K562 (cell line): ENCODE data around the gene UBE2H. TPM values are rescaled to one million over a fixed set of nuclear protein-coding genes. Genes with fewer than 3 reads are reported as not detected.

ENCODE experiments used
- ATAC-seq: fragments of 200-7000 bp; cut with Tn5 transposase; 3 replicates; pipeline ENCODE4 v1.9.1; 2020; ENCODE audit warnings: moderate library complexity
- BruUV-seq: library from RNA; stranded (reverse); fragments of 400-500 nt; replicated peaks from 2 replicates; lab custom pipeline; 2021; lab: Mats Ljungman, UMichigan
- CTCF ChIA-PET: fragments of 300-600 bp; formaldehyde crosslinking; extraction: SDS; loops from one replicate; lab custom pipeline; 2021; ENCODE audit warnings: low intra/inter-chr PET ratio; lab: Yijun Ruan, JAX
- POLR2A ChIA-PET: fragments of 300-600, 350-650 bp; sonication (Branson Sonifier 250); formaldehyde crosslinking; extraction: SDS; loops from one replicate; lab custom pipeline; 2021; ENCODE audit warnings: antibody characterized with exemption, inconsistent platforms; lab: Yijun Ruan, JAX
- DNase-seq, 4 experiments: peaks; one replicate each; pipeline versions ENCODE4 v3.0.0 to v3.0.0-alpha.2; 2011 to 2018; ENCODE audit warnings: low spot score in 3 of 4, mixed read lengths in 3 of 4; ENCODE audit errors: extremely low read depth in 1 of 4
- FAIRE-seq: peaks from 2 replicates; lab custom pipeline; 2011; peaks lifted over from hg19 to GRCh38; lab: Jason Lieb, UNC
- H2AFZ ChIP-seq: 2 replicates; pipeline ENCODE4 v1.6.0; 2011; ENCODE audit warnings: low read depth, low read length, control low read depth, inconsistent platforms
- H3K27ac ChIP-seq: fragments of 200-600 bp; 3 replicates; pipeline ENCODE4 v1.8.0; 2011; ENCODE audit warnings: low read depth, mild to moderate bottlenecking, control low read depth, inconsistent platforms, low read length, moderate library complexity, mixed read lengths; ENCODE audit errors: extremely low read depth
- H3K27me3 ChIP-seq, 2 experiments: fragments of 300-600 bp in 1 of 2; 2 replicates in 1 of 2; 3 replicates in 1 of 2; pipeline versions ENCODE4 v1.6.0 to v1.8.0; 2011; ENCODE audit warnings: inconsistent platforms in 2 of 2, low read length in 2 of 2, mild to moderate bottlenecking in 1 of 2, mixed read lengths in 1 of 2, moderate library complexity in 1 of 2; ENCODE audit not compliant: control insufficient read depth in 2 of 2, insufficient read depth in 2 of 2
- H3K36me3 ChIP-seq: fragments of 300-600 bp; 3 replicates; pipeline ENCODE4 v1.8.0; 2011; ENCODE audit warnings: mild to moderate bottlenecking, low read length, inconsistent platforms; ENCODE audit not compliant: control insufficient read depth, insufficient read depth
- H3K4me1 ChIP-seq, 2 experiments: fragments of 200-600 bp in 1 of 2; replicated peaks in 1 of 2; 2 replicates in 1 of 2; 3 replicates in 1 of 2; pipeline versions ENCODE4 v1.5.1 to v1.8.0; 2011; ENCODE audit warnings: inconsistent platforms in 2 of 2, low read length in 2 of 2, mild to moderate bottlenecking in 1 of 2, mixed read lengths in 1 of 2, moderate library complexity in 1 of 2; ENCODE audit not compliant: control insufficient read depth in 2 of 2, insufficient read depth in 2 of 2
- H3K4me2 ChIP-seq: 2 replicates; pipeline ENCODE4 v1.6.1; 2011; ENCODE audit warnings: low read length, control low read depth, inconsistent platforms, mixed read lengths; ENCODE audit not compliant: insufficient read depth
- H3K4me3 ChIP-seq: fragments of 200-600 bp; sonication (generic), shearing (Covaris generic); 2 replicates; pipeline ENCODE4 v1.5.1; 2016; ENCODE audit warnings: control low read depth, inconsistent platforms
- H3K79me2 ChIP-seq: fragments of 200-600 bp; 3 replicates; pipeline ENCODE4 v1.8.0; 2011; ENCODE audit warnings: low read length, inconsistent platforms; ENCODE audit not compliant: control insufficient read depth, insufficient read depth
- H3K9ac ChIP-seq, 2 experiments: 2 replicates each; pipeline versions ENCODE4 v1.6.0 to v1.6.1; 2011; ENCODE audit warnings: low read depth in 2 of 2, low read length in 2 of 2, control low read depth in 1 of 2, inconsistent platforms in 1 of 2, mild to moderate bottlenecking in 1 of 2, mixed read lengths in 1 of 2; ENCODE audit not compliant: insufficient read depth in 1 of 2
- H3K9me1 ChIP-seq: one replicate; pipeline ENCODE4 v1.6.0; 2011; ENCODE audit warnings: inconsistent platforms, mild to moderate bottlenecking, low read length, moderate library complexity; ENCODE audit not compliant: control insufficient read depth, insufficient read depth
- H3K9me3 ChIP-seq: replicated peaks from 2 replicates; pipeline ENCODE4 v1.5.1; 2011; ENCODE audit warnings: low read depth, low read length, inconsistent platforms; ENCODE audit not compliant: control insufficient read depth, insufficient read depth
- H4K20me1 ChIP-seq: replicated peaks from 2 replicates; pipeline ENCODE4 v1.6.1; 2011; ENCODE audit warnings: low read length, inconsistent platforms, mixed read lengths; ENCODE audit not compliant: control insufficient read depth, insufficient read depth
- CBX3 ChIP-seq, 2 experiments: IDR thresholded peaks; 1 replicate in 1 of 2; 2 replicates in 1 of 2; pipeline ENCODE4 v1.6.1; 2012; ENCODE audit warnings: inconsistent platforms in 2 of 2, low read length in 2 of 2, borderline replicate concordance in 1 of 2, control low read depth in 1 of 2
- CEBPG ChIP-seq, 3 experiments: fragments of 200-800 bp in 1 of 3; sonication (Bioruptor generic) in 1 of 3; sonication (generic) in 1 of 3; formaldehyde crosslinking in 1 of 3; IDR thresholded peaks in 2 of 3; conservative IDR thresholded peaks in 1 of 3; 2 replicates each; pipeline versions ENCODE4 v1.6.1 to v1.8.0; 2016 to 2022; ENCODE audit warnings: missing compliant biosample characterization in 2 of 3, missing genetic modification characterization in 2 of 3, mild to moderate bottlenecking in 1 of 3, missing genetic modification reagents in 1 of 3
- EP400 ChIP-seq: fragments of 450-650 bp; IDR thresholded peaks from 2 replicates; pipeline ENCODE4 v1.6.1; 2017; ENCODE audit warnings: antibody characterized with exemption, mild to moderate bottlenecking, moderate library complexity
- MBD2 ChIP-seq: sonication (generic); IDR thresholded peaks from 2 replicates; pipeline ENCODE4 v1.6.1; 2016; ENCODE audit warnings: low read depth, borderline replicate concordance
- MEIS2 ChIP-seq: fragments of 450-650 bp; IDR thresholded peaks from 2 replicates; pipeline ENCODE4 v1.6.1; 2014; ENCODE audit warnings: mild to moderate bottlenecking; ENCODE audit not compliant: partially characterized antibody
- MXI1 ChIP-seq: IDR thresholded peaks from 2 replicates; pipeline ENCODE4 v1.6.1; 2011; ENCODE audit warnings: low read depth, mild to moderate bottlenecking, improper control_type of control experiment, low read length
- NR3C1 ChIP-seq: sonication (generic); formaldehyde crosslinking; IDR thresholded peaks from 2 replicates; pipeline ENCODE4 v1.8.1; 2022; ENCODE audit warnings: missing genetic modification reagents
- RBM25 ChIP-seq: fragments of 200-400 bp; formaldehyde crosslinking; IDR thresholded peaks from 2 replicates; pipeline ENCODE4 v1.6.1; 2018; ENCODE audit warnings: low read length, low read depth, moderate library complexity; ENCODE audit not compliant: severe bottlenecking
- RFX1 ChIP-seq: fragments of 450-650 bp; IDR thresholded peaks from 2 replicates; pipeline ENCODE4 v1.6.1; 2016; ENCODE audit warnings: mild to moderate bottlenecking, moderate library complexity
- TFAM ChIP-seq: fragments of 250-450 bp; sonication (Bioruptor Pico); conservative IDR thresholded peaks from 2 replicates; pipeline ENCODE4 v1.5.0; 2021; ENCODE audit warnings: mild to moderate bottlenecking, moderate library complexity
- ZBTB8A ChIP-seq: fragments of 450-650 bp; IDR thresholded peaks from 2 replicates; pipeline ENCODE4 v1.6.1; 2018; ENCODE audit warnings: mild to moderate bottlenecking, moderate library complexity; ENCODE audit not compliant: partially characterized antibody
- ZFPM2 ChIP-seq: fragments of 250-450 bp; sonication (Bioruptor Pico); IDR thresholded peaks from 2 replicates; pipeline ENCODE4 v1.5.1; 2022; ENCODE audit warnings: mild to moderate bottlenecking
- ZFX ChIP-seq: sonication (generic); formaldehyde crosslinking; IDR thresholded peaks from 2 replicates; pipeline ENCODE4 v1.8.0; 2022; ENCODE audit warnings: mild to moderate bottlenecking, missing genetic modification reagents, moderate library complexity
- ZNF311 ChIP-seq: fragments of 250-450 bp; sonication (Bioruptor Pico); IDR thresholded peaks from 2 replicates; pipeline ENCODE4 v1.4.0; 2020; ENCODE audit warnings: mild to moderate bottlenecking, moderate library complexity
- ZNF507 ChIP-seq: conservative IDR thresholded peaks from 2 replicates; pipeline ENCODE4 v1.6.1; 2017; ENCODE audit warnings: missing genetic modification characterization, missing compliant biosample characterization
- ZNF778 ChIP-seq: fragments of 450-650 bp; formaldehyde crosslinking; IDR thresholded peaks from 2 replicates; pipeline ENCODE4 v1.4.0; 2020; ENCODE audit warnings: mild to moderate bottlenecking, moderate library complexity
- WGBS: fragments of 100-300 bp; shearing (Covaris generic); methylation state at CpG from one replicate; pipeline ENCODE4 v1.1.6; 2016; ENCODE audit warnings: low coverage, mixed read lengths; ENCODE audit not compliant: insufficient coverage; ENCODE audit errors: missing lambda C conversion rate; 5-methylcytosine and 5-hydroxymethylcytosine counted together
- in situ Hi-C: fragments of 300-500 bp; cut with MboI; formaldehyde crosslinking; loops from 4 replicates; pipeline ENCODE4 v1.15.0; 2018; ENCODE audit warnings: inconsistent platforms, mixed read lengths
- intact Hi-C: fragments of 100-400 bp; cut with micrococcal nuclease; formaldehyde crosslinking; loops from 2 replicates; pipeline ENCODE4 v1.14.2; 2022
- polyA plus RNA-seq, 8 experiments: library from polyadenylated mRNA; depleted of rRNA in 4 of 8; stranded (reverse) in 5 of 8; unstranded in 3 of 8; fragments of >200 nt; fragmentation: Nextera tagmentation in 2 of 8; fragmentation: Illumina TruSeq in 1 of 8; extraction: Ambion mirVana in 2 of 8; extraction: Trizol in 1 of 8; gene quantifications; 2 replicates each; pipeline versions ENCODE4 v1.2.1 to v1.2.3, GENCODE V29; 2011 to 2014; ENCODE audit warnings: inconsistent platforms in 1 of 8, missing spikeins in 1 of 8
- total RNA-seq, 7 experiments: library from RNA; depleted of rRNA in 6 of 7; stranded (reverse); fragments of >200 nt in 6 of 7; fragmentation: Illumina TruSeq in 2 of 7; extraction: Trizol in 2 of 7; gene quantifications; 2 replicates each; pipeline versions ENCODE4 v1.2.1 to v1.2.3, GENCODE V29; 2011 to 2021; ENCODE audit warnings: low replicate concordance in 1 of 7
- TF ChIP-seq, protein P1 (sequence below): sonication (generic); formaldehyde crosslinking; IDR thresholded peaks from 2 replicates; pipeline ENCODE4 v1.4.0; 2020; ENCODE audit warnings: mild to moderate bottlenecking, missing genetic modification reagents
- TF ChIP-seq, protein P2 (sequence below): fragments of 450-650 bp; formaldehyde crosslinking; IDR thresholded peaks from 2 replicates; pipeline ENCODE4 v1.4.0; 2020; ENCODE audit warnings: mild to moderate bottlenecking, mixed read lengths

Gene UBE2H
- total and polyA plus RNA-seq, 9 of the 15 experiments (the other 6 are each of a cell fraction or from before 2014, with no cell fraction given): 6.3 to 33.0 (median 13.3) TPM

DNA sequence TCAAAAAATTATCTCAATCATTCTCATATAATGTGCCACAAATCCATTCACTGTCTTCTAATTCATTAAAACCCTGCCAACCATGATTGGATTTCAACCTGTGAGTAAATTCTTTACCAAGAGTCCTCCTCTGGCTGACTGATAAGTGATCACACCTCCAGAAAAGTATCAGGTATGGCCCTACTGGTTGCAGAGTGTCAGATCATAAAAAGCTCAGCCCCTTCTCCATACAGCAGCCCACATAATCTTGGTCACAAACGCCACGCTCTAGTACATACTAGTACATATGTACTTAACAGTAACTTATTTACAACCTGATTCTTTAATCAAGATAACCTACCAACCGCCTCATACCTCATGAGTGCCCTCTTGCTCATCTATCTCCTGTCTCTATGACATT, 26.1 kb downstream of the UBE2H start (continued):
- TF ChIP-seq, protein P1, sequence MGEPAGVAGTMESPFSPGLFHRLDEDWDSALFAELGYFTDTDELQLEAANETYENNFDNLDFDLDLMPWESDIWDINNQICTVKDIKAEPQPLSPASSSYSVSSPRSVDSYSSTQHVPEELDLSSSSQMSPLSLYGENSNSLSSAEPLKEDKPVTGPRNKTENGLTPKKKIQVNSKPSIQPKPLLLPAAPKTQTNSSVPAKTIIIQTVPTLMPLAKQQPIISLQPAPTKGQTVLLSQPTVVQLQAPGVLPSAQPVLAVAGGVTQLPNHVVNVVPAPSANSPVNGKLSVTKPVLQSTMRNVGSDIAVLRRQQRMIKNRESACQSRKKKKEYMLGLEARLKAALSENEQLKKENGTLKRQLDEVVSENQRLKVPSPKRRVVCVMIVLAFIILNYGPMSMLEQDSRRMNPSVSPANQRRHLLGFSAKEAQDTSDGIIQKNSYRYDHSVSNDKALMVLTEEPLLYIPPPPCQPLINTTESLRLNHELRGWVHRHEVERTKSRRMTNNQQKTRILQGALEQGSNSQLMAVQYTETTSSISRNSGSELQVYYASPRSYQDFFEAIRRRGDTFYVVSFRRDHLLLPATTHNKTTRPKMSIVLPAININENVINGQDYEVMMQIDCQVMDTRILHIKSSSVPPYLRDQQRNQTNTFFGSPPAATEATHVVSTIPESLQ (CRISPR knock-in tag): no peak
- no peak for TF ChIP-seq ZNF311 (CRISPR knock-in tag)
- no peak for TF ChIP-seq ZBTB8A
- TF ChIP-seq, protein P2, sequence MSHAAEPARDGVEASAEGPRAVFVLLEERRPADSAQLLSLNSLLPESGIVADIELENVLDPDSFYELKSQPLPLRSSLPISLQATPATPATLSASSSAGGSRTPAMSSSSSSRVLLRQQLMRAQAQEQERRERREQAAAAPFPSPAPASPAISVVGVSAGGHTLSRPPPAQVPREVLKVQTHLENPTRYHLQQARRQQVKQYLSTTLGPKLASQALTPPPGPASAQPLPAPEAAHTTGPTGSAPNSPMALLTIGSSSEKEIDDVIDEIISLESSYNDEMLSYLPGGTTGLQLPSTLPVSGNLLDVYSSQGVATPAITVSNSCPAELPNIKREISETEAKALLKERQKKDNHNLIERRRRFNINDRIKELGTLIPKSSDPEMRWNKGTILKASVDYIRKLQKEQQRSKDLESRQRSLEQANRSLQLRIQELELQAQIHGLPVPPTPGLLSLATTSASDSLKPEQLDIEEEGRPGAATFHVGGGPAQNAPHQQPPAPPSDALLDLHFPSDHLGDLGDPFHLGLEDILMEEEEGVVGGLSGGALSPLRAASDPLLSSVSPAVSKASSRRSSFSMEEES (CRISPR knock-in tag): no peak
- TF ChIP-seq, all 486 proteins: peak for 0

DNA sequence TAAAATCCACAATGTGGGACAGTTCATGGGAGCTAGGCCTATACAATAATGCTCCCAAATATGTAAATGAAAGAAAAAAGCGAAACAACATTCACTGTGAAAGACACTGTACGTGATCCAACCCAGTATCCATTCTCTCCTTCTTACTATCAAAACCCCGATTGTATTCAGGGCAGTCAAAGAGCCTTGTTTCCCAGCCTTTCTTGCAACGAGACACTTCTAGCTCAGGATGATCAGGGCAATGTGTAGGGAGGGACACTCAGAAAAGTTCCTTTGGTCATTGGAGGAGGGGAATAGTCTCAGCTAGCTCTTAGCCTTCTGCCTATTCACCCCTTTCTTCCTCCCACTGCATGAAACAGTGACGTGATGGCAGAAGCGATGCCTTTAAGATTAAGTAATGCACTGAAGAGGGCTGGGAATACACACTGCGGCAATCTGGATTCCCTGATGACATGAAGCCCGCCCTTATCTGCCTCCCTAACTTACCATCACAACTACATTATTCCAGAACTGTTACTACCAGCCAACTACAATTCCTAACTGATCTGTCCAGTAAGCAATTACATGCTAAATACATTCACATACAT, 27.3 kb downstream of the UBE2H start:
- no peaks in the 10 kb centered on the region for H3K27me3 ChIP-seq
- H3K4me3 ChIP-seq: no peak overlapping the region
- no peaks in the 10 kb centered on the region for H3K79me2 ChIP-seq
- BruUV-seq: no TSS peak
- H4K20me1 ChIP-seq: peaks cover 6% of the 10 kb centered on the region
- 52% methylated on average over 8 of the region's 8 CpGs for WGBS
- DNase-seq: no peak
- H3K9me3 ChIP-seq: no peaks in the 10 kb centered on the region
- FAIRE-seq: no peak
- no peak overlapping the region for H3K27ac ChIP-seq
- no peak overlapping the region for H3K9ac ChIP-seq
- peaks cover 0 to 3% of the 10 kb centered on the region in 2 experiments; a peak in 1 of 5 replicates for H3K4me1 ChIP-seq
- H3K4me2 ChIP-seq: no peak overlapping the region
- H3K36me3 ChIP-seq: no peaks in the 10 kb centered on the region
- intact Hi-C loops (no loop called here), in situ Hi-C loops (no loop called here)
- POLR2A ChIA-PET: interaction anchor here (0.7 to 1.0 kb wide), 2 partner anchors 11 to 48 kb away, joined by 3 to 4 read pairs; no protein-coding TSS in a partner anchor
- CTCF ChIA-PET: no interaction called here
- H3K9me1 ChIP-seq: no peaks in the 10 kb centered on the region
- peak; percentile 64 for ATAC-seq
- no peak overlapping the region for H2AFZ ChIP-seq
- TF ChIP-seq CBX3 (IDR thresholded peaks at IDR 0.05; ENCODE audit: borderline replicate concordance in 1 of 2, low read length in 2 of 2) (no peak), MBD2 (no peak), RBM25 (no peak), ZNF507 (no peak), NR3C1 (CRISPR knock-in tag) (no peak), ZNF778 (CRISPR knock-in tag) (no peak), RFX1 (no peak), TFAM (no peak), ZFX (no peak), MXI1 (no peak), CEBPG (CRISPR knock-in tag; IDR thresholded peaks at IDR 0.05) (0 out of 2 replicates have a peak, but pooled peaks have one; percentile 20), CEBPG (tag; conservative IDR thresholded peaks at IDR 0.05 in 1 of 2, IDR thresholded peaks at IDR 0.05 in 1 of 2) (no peak), ZFPM2 (no peak), MEIS2 (no peak), EP400 (no peak)
